ENCODE results near the gene CCDC6.
"Not testable (repeated sequence)": the region's sequence is repeated elsewhere in the genome, so short reads cannot be mapped to it uniquely, and the experiment has no call there.

CCDC6 gene

DNA sequence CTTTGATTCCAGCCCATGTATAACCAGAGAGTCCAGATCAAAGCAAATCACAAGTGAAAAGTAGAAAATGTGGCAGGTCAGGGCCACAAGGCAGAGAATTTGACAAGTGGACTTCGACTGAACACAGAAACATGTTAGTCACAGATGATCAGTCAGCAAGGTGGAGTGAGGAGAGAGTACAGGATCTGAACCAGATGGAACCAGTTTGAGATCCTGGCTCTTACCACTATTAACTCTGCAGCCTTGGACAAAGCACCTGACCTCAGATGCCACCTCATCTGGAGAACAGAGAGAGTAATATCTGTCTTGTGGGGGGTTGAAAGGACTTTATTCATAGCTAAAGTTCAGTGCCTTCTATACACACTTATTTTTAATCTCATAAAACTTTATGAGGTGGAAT, 157.5 kb downstream of the CCDC6 start:
- no peak for DNase-seq

DNA sequence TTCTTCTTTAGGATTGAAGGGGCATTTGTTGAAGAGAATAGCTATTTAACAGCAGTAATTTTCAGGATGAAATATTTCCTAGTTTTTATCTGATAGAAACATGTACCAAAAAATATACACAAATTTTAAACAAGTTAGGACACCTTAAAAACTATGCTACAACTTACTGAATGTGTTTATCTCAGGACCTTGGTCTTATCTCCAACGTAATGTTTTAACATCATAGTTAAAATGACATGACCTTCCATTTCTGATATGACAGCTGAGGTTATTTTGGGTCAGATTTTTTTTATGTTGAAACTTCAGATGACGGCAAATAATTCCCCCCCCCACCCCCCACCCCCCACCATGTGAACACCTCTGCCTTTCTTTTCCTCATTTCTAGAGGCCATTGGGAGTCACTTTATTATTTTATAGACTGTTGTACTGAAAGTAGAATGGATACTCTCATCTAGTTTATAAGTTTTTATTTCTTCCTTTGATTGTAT, 161.1 kb downstream of the CCDC6 start:
- no peak for DNase-seq

DNA sequence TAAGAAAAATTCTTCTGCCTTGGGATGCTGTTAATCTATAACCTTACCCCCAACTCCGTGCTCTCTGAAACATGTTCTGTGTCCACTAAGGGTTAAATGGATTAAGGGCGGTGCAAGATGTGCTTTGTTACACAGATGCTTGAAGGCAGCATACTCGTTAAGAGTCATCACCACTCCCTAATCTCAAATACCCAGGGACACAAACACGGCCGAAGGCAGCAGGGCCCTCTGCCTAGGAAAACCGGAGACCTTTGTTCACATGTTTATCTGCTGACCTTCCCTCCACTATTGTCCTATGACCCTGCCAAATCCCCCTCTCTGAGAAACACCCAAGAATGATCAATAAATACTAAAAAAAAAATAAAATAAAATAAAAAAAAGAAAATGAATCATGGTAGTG, 161.6 kb downstream of the CCDC6 start:
- not testable (repeated sequence) for DNase-seq

DNA sequence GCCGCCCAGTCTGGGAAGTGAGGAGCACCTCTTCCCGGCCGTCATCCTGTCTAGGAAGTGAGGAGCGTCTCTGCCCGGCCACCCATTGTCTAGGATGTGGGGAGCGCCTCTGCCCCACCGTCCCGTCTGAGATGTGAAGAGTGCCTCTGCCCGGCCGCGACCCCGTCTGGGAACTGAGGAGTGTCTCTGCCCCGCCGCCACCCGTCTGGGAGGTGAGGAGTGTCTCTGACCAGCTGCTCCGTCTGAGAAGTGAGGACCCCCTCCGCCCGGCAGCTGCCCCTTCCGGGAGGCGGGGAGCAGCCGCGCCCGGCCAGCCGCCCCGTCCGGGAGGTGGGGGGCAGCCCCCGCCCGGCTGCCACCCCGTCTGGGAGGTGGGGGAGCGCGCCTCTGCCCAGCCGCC, 162.2 kb downstream of the CCDC6 start:
- DNase-seq: not testable (repeated sequence)

DNA sequence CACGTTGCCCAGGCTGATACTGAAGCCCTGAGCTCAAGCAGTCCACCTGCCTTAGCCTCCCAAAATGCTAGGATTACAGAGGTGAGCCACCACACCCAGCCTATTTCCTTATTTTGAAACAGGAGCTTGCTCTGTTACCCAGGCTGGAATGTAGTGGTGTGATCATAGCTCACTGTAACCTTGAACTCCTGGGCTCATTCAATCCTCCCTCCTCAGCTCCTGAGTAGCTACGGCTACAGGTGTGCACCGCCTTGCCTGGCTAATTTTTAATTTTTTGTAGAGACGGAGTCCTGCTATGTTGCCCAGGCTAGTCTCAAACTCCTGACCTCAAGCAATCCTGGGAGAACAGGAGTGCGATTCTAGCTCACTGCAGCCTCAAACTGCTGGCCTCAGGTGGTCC, 164.8 kb downstream of the CCDC6 start:
- DNase-seq: no peak

DNA sequence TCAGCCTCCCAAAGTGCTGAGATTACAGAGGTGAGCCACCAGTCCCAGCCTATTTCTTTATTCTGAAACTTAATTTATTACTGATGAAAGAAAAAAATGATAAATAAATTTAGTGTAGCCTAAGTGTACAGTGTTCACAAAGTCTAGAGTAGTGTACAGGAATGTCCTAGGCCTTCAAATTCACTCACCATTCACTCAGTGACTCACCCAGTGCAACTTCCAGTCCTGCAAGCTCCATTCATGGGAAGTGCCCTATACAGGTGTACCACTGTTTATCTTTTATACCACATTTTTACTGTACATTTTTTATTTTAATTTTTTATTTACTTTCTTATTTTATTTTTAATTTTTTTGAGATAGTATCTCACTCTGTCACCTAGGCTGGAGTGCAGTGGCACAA, 165.3 kb downstream of the CCDC6 start:
- no peak for DNase-seq
